HL-60/S4 treated with phorbol 12-myristate 13-acetate at 8.2 ng/mL for 4 days and 3 days (cell line): ENCODE measurements around the gene TACC3.

Experiments used
- in situ Hi-C: fragments of 300-500 bp; cut with MboI; formaldehyde crosslinking; loops from 2 replicates; pipeline ENCODE4 v1.15.0; 2022; ENCODE audit warnings: low sequenced_read_pairs

Gene TACC3

GRCh38 chr4:1770245-1770644 lies 48.9 kb downstream of the TACC3 start:
- in situ Hi-C loops = no loop called here

- in situ Hi-C loops = no loop called here
These were observed 49.5 kb downstream of the TACC3 start for GRCh38 chr4:1770791-1771231.

- in situ Hi-C loops = no loop called here
These were observed 50.4 kb downstream of the TACC3 start for GRCh38 chr4:1771555-1772305.

GRCh38 chr4:1772853-1773538 lies 51.7 kb downstream of the TACC3 start:
- in situ Hi-C loops = no loop called here

- in situ Hi-C loops = no loop called here
These were observed 52.4 kb downstream of the TACC3 start for GRCh38 chr4:1773754-1774153.

GRCh38 chr4:1775731-1776500 lies 54.6 kb downstream of the TACC3 start:
- in situ Hi-C loops = no loop called here

GRCh38 chr4:1776521-1777161 lies 55.3 kb downstream of the TACC3 start:
- in situ Hi-C loops = no loop called here

- in situ Hi-C loops = no loop called here
These were observed 56.7 kb downstream of the TACC3 start for GRCh38 chr4:1777822-1778641.

GRCh38 chr4:1778642-1779392 lies 57.5 kb downstream of the TACC3 start:
- in situ Hi-C loops = no loop called here

GRCh38 chr4:1779588-1780382 lies 58.5 kb downstream of the TACC3 start:
- in situ Hi-C loops = no loop called here

GRCh38 chr4:1780435-1780834 lies 59.1 kb downstream of the TACC3 start:
- in situ Hi-C loops = no loop called here

- in situ Hi-C loops = no loop called here
These were observed 61.7 kb downstream of the TACC3 start for GRCh38 chr4:1783015-1783414.

- in situ Hi-C loops = no loop called here
These were observed 62.6 kb downstream of the TACC3 start for GRCh38 chr4:1783970-1784369.

GRCh38 chr4:1784395-1784788 lies 63.1 kb downstream of the TACC3 start:
- in situ Hi-C loops = no loop called here

- in situ Hi-C loops = no loop called here
These were observed 63.7 kb downstream of the TACC3 start for GRCh38 chr4:1784789-1785591.

GRCh38 chr4:1785592-1785991 lies 64.3 kb downstream of the TACC3 start:
- in situ Hi-C loops = no loop called here

GRCh38 chr4:1786544-1787362 lies 65.4 kb downstream of the TACC3 start:
- in situ Hi-C loops = no loop called here
